ENCODE data around the gene RBM46.
"Not testable (repeated sequence)": the region's sequence is repeated elsewhere in the genome, so short reads cannot be mapped to it uniquely, and the experiment has no call there.

Gene RBM46

GRCh38 chr4:154838694-154839093 is 57.6 kb downstream of the RBM46 start:
- no peak for FAIRE-seq

- no peak for FAIRE-seq
Observed at GRCh38 chr4:154854362-154854761, 73.3 kb downstream of the RBM46 start.

- no peak for FAIRE-seq
Observed at GRCh38 chr4:154858166-154858565, 77.1 kb downstream of the RBM46 start.

- FAIRE-seq: no peak
Observed at GRCh38 chr4:154868414-154869194, 87.5 kb downstream of the RBM46 start.

- no peak for FAIRE-seq
Observed at GRCh38 chr4:154869301-154869700, 88.2 kb downstream of the RBM46 start.

GRCh38 chr4:154872198-154872597 is 91.1 kb downstream of the RBM46 start:
- FAIRE-seq: no peak

- FAIRE-seq: not testable (repeated sequence)
Observed at GRCh38 chr4:154874049-154874448, 93.0 kb downstream of the RBM46 start.

GRCh38 chr4:154877110-154877760 is 96.2 kb downstream of the RBM46 start:
- FAIRE-seq: no peak

Measured in TTC549 (cell line).